ENCODE measurements around the gene DBR1. TPM values are rescaled to one million over a fixed set of nuclear protein-coding genes. Genes with fewer than 3 reads are reported as not detected.

Gene DBR1
- total and polyA plus RNA-seq, 2 of the 4 experiments (the other 2 are of a cell fraction), result 7.6 to 12.5 TPM

- no peaks in the 10 kb centered on the region for H3K9me1 ChIP-seq (ENCODE audit: insufficient read depth, low read length)
- H3K4me2 ChIP-seq (ENCODE audit: low read depth, low read length), result no peak within 1 kb of the TSS
- no peak within 1 kb of the TSS for H3K56ac ChIP-seq (ENCODE audit: extremely low read depth, insufficient read depth, low read length)
- intact Hi-C loops (cut with micrococcal nuclease) (loop anchor here (5.0 kb wide), 1 partner anchor 735 kb away; no protein-coding TSS in a partner anchor), dilution Hi-C loops (cut with HindIII; ENCODE audit: low sequenced_read_pairs, unreplicated experiment) (no loop called here), in situ Hi-C loops (cut with MboI; ENCODE audit: low sequenced_read_pairs) (no loop called here)
- no peak within 1 kb of the TSS for H2AFZ ChIP-seq (replicated peaks; ENCODE audit: low read length, poor library complexity)
- no peak within 1 kb of the TSS for H3K9ac ChIP-seq (ENCODE audit: low read depth, low read length)
- no peaks in the 10 kb centered on the region for H3K79me1 ChIP-seq (ENCODE audit: low read depth in 1 of 2, low read length in 2 of 2)
- no peak within 1 kb of the TSS for H4K8ac ChIP-seq (ENCODE audit: low read depth in 2 of 2, low read length in 2 of 2)
- ChIA-PET CTCF (interaction anchor here (1.5 kb wide), 1 partner anchor 9 kb away, joined by 3 read pairs; no protein-coding TSS in a partner anchor), POLR2A (ENCODE audit: unreplicated experiment) (no interaction called here)
- H3K14ac ChIP-seq (replicated peaks; ENCODE audit: low read depth, low read length), result no peak within 1 kb of the TSS
- peaks cover 17% of the 10 kb centered on the region for H3K27me3 ChIP-seq (ENCODE audit: control insufficient read depth, insufficient read depth, low read length)
- WGBS, 2 experiments (ENCODE audit: extremely low coverage in 2 of 2, insufficient read length in 1 of 2), result 50% methylated on average over 1 of the region's 1 CpG; no CpG with 5 or more reads in 1 of the 2 experiments
- no TSS peak for BruUV-seq (replicated peaks)
- H4K20me1 ChIP-seq (ENCODE audit: insufficient read depth, low read length), result no peaks in the 10 kb centered on the region
- H3K36me3 ChIP-seq (ENCODE audit: control insufficient read depth, insufficient read depth, low read length), result no peaks in the 10 kb centered on the region
- DNase-seq (no peak), ATAC-seq (ENCODE audit: low read depth) (no peak)
- H3K27ac ChIP-seq (ENCODE audit: insufficient read depth, low read length), result no peak within 1 kb of the TSS
- no peaks in the 10 kb centered on the region for H3K4me1 ChIP-seq (ENCODE audit: control insufficient read depth, insufficient read depth, low read length)
- H2BK5ac ChIP-seq (ENCODE audit: low read depth, low read length, poor library complexity, severe bottlenecking), result no peak within 1 kb of the TSS
- TF ChIP-seq POLR2A (IDR thresholded peaks at IDR 0.05; ENCODE audit: low read depth, low read length) (no peak), MXI1 (IDR thresholded peaks at IDR 0.05; ENCODE audit: borderline replicate concordance, low read depth, low read length) (no peak), MAFK (IDR thresholded peaks at IDR 0.05; ENCODE audit: low read depth, low read length) (no peak), RAD21 (IDR thresholded peaks at IDR 0.05; ENCODE audit: low read length) (no peak), SMC3 (IDR thresholded peaks at IDR 0.05; ENCODE audit: low read depth, low read length) (no peak), USF2 (IDR thresholded peaks at IDR 0.05; ENCODE audit: low read depth, low read length) (no peak), BHLHE40 (IDR thresholded peaks at IDR 0.05; ENCODE audit: low read depth, low read length) (no peak), ELK1 (IDR thresholded peaks at IDR 0.05; ENCODE audit: borderline replicate concordance, low read depth, low read length) (no peak), RFX5 (IDR thresholded peaks at IDR 0.05; ENCODE audit: low read depth, low read length) (no peak), RCOR1 (IDR thresholded peaks at IDR 0.05; ENCODE audit: insufficient replicate concordance, low read length) (no peak), CEBPB (IDR thresholded peaks at IDR 0.05; ENCODE audit: low read depth, low read length) (no peak), CHD1 (IDR thresholded peaks at IDR 0.05; ENCODE audit: low read depth, low read length) (no peak), CTCF (conservative IDR thresholded peaks at IDR 0.05; ENCODE audit: low read depth, low read length) (no peak), NFE2L2 (IDR thresholded peaks at IDR 0.05; ENCODE audit: low read depth, low read length) (no peak), MAZ (IDR thresholded peaks at IDR 0.05; ENCODE audit: borderline replicate concordance, low read depth, low read length) (no peak), FOS (IDR thresholded peaks at IDR 0.05; ENCODE audit: low read depth, low read length) (no peak)
- no peak within 1 kb of the TSS for H4K5ac ChIP-seq (ENCODE audit: low read depth, low read length)
- H4K91ac ChIP-seq (ENCODE audit: insufficient read depth, low read depth, low read length), result no peak within 1 kb of the TSS
- no peak within 1 kb of the TSS for H3K18ac ChIP-seq (ENCODE audit: low read depth, low read length)
- no peak within 1 kb of the TSS for H2BK15ac ChIP-seq (ENCODE audit: low read depth, low read length)
- no peak within 1 kb of the TSS for H2BK120ac ChIP-seq (ENCODE audit: low read depth, low read length)
- no peak within 1 kb of the TSS for H3K4me3 ChIP-seq (ENCODE audit: insufficient read depth, low read depth, low read length)
- H3K9me3 ChIP-seq (ENCODE audit: control insufficient read depth, insufficient read depth, low read length), result no peaks in the 10 kb centered on the region
- no peak within 1 kb of the TSS for H3K4ac ChIP-seq (ENCODE audit: low read depth, low read length)
- no peak within 1 kb of the TSS for H2BK20ac ChIP-seq (ENCODE audit: low read depth, low read length)
- H3K23ac ChIP-seq (ENCODE audit: low read depth, low read length), result no peak within 1 kb of the TSS
- no peak within 1 kb of the TSS for H2AK5ac ChIP-seq (ENCODE audit: low read depth, low read length)
- H2AK9ac ChIP-seq (replicated peaks; ENCODE audit: low read depth, low read length, poor library complexity), result no peak within 1 kb of the TSS
Measured at GRCh38 chr3:138132239-138132638, 42.5 kb downstream of the DBR1 start, which contains the start of gene A4GNT. Gene A4GNT, minus strand, starts transcription at chr3:138132390. Its CDS starts 1,134 bp downstream, at chr3:138131256.
